ENCODE results near the gene RPS6KA1. TPM values are rescaled to one million over a fixed set of nuclear protein-coding genes. Genes with fewer than 3 reads are reported as not detected.
"Not testable (repeated sequence)": the region's sequence is repeated elsewhere in the genome, so short reads cannot be mapped to it uniquely, and the experiment has no call there.

Gene RPS6KA1
- total RNA-seq, 1 donor from 2014 or later = 175 TPM

DNA sequence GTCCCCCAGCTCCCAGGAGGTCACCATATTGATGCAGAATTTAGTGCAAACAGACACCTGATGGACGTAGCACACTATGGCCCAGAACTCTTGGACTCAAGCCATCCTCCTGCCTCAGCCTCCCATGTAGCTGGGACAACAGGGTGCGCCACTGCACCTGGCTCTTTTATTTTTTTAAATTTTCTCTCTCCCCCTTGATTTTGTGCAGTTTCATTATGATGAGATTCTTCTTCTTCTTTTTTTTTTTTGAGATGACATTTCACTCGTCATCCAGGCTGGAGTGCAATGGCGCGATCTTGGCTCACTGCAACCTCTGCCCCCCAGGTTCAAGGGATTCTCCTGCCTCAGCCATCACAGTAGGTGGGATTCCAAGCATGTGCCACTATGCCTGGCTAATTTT is 63.8 kb downstream of the RPS6KA1 start:
- intact Hi-C loops (cut with micrococcal nuclease) = no loop called here

DNA sequence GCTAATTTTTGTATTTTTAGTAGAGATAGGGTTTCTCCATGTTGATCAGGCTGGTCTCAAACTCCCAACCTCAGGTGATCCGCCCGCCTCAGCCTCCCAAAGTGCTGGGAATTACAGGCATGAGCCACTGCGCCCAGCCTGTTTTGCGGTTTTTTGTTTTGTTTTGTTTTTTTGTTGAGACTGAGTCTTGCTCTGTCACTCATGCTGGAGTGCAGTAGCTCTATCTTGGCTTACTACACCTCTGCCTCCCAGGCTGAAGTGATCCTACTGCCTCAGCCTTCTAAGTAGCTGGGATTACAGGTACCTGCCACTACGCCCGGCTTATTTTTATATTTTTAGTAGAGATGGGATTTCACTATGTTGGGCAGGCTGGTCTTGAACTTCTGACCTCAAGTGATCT is 65.0 kb downstream of the RPS6KA1 start:
- intact Hi-C loops (cut with micrococcal nuclease) = not testable (repeated sequence)

DNA sequence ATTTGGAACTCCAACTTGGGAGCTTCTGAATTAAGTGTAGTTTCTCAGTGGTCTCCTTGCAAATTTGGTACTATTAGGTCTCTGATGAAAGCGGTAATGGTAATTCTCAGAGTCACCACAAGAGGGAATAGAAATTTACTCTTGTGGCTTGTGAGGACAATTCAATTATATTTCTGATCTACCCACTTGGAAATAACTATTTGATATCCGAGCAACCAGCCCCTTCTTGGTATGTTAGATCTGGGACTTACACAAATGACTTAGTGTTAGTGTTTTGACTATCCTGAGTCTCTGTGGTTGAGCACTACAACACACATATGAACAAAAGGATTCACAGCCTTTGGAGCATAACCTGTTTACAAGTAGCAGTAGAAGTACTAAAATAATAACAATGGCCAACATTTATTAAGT is 68.1 kb downstream of the RPS6KA1 start:
- intact Hi-C loops (cut with micrococcal nuclease) = no loop called here

DNA sequence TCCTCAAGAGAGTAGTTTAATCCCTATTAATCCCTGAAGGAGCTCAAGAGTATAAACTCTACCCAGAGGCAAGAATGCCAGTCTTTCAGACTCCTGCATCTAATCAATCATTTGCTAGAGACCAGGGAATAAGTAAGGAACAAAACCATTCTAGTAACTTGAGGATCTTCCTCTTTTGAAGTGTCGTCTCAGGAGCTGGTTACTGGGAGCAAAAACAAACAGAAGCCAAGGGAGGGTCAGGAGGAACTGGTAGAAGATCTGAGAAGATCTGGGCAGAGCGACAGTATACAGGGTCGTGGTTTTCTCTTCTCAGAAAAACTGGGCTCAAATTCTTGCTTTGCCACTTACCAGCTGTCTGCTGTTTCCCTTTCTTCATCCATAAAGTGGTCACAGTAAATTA is 69.3 kb downstream of the RPS6KA1 start:
- intact Hi-C loops (cut with micrococcal nuclease) = no loop called here

DNA sequence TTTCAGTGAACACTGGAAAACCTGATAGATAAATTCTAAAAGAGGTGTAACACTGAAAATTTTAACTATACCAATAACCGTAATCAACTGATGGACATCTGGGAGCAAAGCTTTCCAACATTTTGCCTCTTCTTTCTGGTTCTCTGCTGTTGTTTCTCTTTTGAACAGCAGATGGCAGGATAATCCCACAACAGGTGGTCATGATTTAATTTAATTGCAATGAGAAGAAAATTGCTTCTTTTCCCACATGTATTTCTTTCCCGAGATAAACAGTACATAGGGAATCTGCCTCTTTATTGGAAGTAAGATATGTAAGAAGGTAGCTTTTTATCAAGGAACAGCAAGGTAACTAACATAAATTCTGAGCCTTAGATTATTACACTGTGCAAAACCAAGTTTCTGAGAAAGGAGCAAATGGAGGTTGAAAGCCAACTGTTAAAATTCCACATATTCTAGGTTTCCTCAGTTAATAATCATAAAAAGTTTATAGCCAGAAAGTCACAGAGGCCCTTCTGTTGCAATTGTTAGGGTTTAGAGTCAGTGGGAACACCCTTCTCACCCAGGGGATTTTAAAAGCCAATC is 72.9 kb downstream of the RPS6KA1 start:
- intact Hi-C loops (cut with micrococcal nuclease) = loop anchor here (1.0 kb wide), 3 partner anchors 75 to 276 kb away; no protein-coding TSS in a partner anchor

DNA sequence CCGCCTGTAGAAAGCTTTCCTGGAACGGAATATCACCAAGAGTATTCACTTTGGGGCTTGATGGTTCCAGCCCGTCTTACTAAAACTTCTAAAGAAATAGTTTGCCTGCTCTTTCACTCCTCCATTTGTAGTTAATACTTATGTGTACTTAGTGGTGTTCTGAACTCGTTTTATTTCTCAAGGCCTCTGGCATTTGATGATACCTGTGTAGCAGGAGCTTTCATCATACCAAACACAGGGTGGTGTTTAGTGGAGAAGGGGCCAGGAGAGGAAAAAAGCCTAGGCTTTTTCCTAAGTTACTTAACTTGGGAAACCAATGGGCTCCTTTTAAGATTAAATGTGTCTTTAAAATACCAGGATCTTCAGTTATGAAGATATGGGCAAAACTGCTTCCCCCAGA is 74.3 kb downstream of the RPS6KA1 start:
- intact Hi-C loops (cut with micrococcal nuclease) = no loop called here

DNA sequence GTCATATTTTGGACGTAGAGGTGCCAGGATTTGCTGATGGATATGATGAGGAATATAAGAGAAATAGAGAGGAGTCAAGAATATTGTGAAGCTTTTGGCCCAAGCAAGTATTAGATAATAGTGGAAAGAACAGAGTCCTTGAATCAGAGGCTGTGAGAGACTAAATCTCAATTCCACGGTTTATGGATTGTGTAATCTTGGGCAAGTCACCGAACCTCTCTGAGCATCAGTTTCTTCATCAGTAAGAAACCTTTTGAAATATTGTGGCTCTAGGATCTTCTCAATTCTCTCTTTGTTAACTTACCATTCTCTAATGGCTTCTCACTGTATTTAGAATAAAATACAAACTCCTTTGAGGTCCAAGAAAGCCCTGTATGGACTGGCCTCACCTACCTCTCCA is 77.6 kb downstream of the RPS6KA1 start:
- intact Hi-C loops (cut with micrococcal nuclease) = no loop called here

DNA sequence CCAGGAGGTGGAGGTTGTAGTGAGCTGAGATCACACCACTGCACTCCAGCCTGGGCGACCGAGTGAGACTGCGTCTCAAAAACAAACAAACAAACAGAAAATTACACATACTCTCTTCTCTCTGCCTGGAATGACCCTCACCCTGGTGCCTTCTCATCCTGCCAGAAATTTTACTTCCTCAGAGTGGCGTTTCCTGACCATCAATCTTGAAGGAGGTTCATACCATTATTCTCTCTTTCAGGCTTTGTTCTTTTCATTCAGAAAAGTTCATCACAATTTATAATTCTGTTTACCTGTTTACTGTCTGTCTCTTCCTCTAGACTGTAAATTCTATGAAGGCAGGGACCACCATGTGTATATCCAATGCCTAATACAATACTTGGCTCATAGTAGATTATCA is 79.3 kb downstream of the RPS6KA1 start:
- intact Hi-C loops (cut with micrococcal nuclease) = no loop called here

DNA sequence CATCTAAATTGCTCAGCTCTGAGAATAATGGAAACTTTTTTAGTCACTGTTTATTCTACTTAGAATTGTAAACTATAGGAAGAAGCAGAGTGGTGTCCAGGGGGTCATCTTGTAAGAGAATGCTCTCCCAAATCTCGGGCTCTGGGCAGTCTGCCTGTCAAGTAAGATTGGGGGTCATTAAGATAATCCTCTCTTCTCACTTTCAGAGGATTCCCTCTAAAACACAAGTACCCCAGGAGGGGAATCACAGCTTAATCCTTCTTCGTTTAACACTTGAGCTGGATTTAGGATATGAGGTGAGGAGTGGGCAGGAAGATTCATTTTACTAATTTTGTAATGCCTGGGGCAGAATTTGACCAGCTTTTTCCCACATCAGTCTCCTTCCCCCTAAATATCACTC is 81.2 kb downstream of the RPS6KA1 start:
- intact Hi-C loops (cut with micrococcal nuclease) = no loop called here

DNA sequence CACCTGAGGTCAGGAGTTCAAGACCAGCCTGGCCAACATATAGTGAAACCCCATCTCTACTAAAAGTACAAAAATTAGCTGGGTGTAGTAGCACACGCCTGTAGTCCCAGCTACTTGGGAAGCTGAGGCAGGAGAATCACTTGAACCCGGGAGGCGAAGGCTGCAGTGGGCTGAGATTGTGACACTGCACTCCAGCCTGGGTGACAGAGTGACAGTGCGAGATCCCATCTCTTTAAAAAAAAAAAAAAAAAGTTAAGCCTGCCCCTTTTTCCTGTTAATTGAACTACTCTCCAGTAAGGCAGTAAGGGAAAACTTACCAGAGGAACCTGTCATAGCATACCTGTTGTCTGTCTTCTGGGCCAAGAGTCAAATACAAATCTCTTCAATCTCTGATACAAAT is 83.1 kb downstream of the RPS6KA1 start:
- intact Hi-C loops (cut with micrococcal nuclease) = not testable (repeated sequence)

DNA sequence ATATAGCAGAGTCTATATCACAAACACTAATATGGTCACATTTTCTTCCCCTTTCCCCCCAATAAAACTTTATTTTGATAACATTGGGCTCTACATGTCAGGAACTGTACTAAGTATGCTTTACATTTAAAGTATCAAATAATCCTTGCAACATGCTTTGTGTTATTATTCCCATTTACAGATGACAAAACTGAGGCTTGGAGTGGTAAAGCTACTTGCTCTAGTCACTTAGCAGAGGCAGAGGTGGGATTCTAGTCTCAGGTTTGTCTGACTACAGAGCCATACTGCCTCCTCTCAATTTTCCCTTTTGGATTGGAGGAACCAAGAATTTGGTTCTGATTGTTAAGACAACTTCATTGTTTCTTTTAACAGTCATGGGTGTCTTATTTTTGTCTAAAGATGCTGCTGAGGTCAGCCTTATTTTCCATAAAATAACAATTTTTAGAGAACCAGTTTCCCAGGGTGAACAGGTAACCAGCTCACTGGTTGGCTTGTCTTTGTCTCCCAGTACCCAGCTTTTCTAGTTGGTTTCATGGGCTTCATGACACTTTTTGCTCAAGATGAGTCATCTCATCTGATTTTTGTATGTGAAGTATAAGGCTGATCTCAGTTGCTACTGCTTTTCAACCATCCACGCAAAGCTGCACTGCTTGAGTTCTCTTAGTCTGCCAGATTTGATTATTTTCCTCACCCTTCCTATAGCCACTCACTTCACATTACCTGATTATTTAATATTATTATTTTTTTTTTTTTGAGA is 85.3 kb downstream of the RPS6KA1 start:
- intact Hi-C loops (cut with micrococcal nuclease) = no loop called here

DNA sequence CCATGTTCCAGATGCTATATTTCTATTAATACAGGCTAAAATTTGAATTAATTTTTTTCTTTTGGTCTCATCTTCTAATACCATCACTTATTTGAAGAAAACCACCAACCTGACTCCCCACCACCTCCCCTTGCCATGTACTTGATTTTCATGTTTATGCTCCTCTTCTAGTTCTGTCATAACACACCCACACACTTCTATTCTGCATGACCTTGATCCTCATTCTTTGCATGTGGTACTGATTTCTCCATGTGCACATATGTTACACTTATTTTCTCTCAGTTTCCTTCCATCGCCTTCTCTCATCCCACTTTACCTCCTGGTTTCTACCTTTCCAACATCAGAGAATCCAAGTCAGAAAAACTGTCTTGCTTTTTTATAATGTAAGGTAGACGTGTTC is 87.3 kb downstream of the RPS6KA1 start:
- intact Hi-C loops (cut with micrococcal nuclease) = no loop called here

DNA sequence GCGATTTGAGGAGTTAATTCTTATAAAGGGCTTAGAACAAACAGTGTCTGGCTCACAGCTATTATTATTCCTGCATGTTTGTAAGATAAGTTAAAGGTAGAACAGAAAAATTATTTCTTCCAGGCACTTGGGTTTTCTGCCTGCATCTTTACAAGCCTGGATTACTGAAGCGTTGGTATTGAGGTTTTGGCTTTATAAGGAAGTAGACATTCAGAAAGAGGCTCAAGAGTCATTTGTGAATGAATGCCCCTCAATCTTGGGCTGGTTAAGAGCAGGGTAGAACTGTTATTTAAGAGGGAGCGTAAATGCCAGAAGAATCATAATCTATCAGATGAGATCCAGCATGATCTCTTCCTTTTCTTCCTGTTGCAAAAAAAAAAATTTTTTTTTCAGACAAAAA is 89.0 kb downstream of the RPS6KA1 start:
- intact Hi-C loops (cut with micrococcal nuclease) = no loop called here

Other genes with a start within 250 kb of the RPS6KA1 start
- gene SH3BGRL3, start 249.7 kb upstream of the RPS6KA1 start, total RNA-seq = 679 and 690 TPM in 2 replicates
- 31.9 and 32.2 TPM in 2 replicates for gene UBXN11, start 223.1 kb upstream of the RPS6KA1 start, total RNA-seq
- gene CD52, start 211.8 kb upstream of the RPS6KA1 start, total RNA-seq = 1,191 and 1,203 TPM in 2 replicates
- gene CRYBG2, start 175.6 kb upstream of the RPS6KA1 start, total RNA-seq = 1.1 and 1.2 TPM in 2 replicates
- gene ZNF683, start 157.0 kb upstream of the RPS6KA1 start, total RNA-seq = 0.52 TPM in 1 of 2 replicates, not detected in the other
- gene LIN28A, start 118.9 kb upstream of the RPS6KA1 start, total RNA-seq = not detected in 2 replicates
- 60.8 and 61.6 TPM in 2 replicates for gene DHDDS, start 97.4 kb upstream of the RPS6KA1 start, total RNA-seq
- gene HMGN2, start 57.3 kb upstream of the RPS6KA1 start, total RNA-seq = 974 and 979 TPM in 2 replicates
- 135 and 138 TPM in 2 replicates for gene ARID1A, start 166.3 kb downstream of the RPS6KA1 start, total RNA-seq

Measured in T-helper 2 cell treated with Interferon-gamma antibody and Interleukin-4, amounts not matched to agents 100 ng/mL and 5 ng/mL, for 36 hours (primary cell).